Liver (tissue), 9 donors: ENCODE results near the gene TMEM167A. TPM values are rescaled to one million over a fixed set of nuclear protein-coding genes. Genes with fewer than 3 reads are reported as not detected.

Source experiments
- DNase-seq: peaks from one replicate; pipeline ENCODE4 v3.0.0-alpha.2; 2017; ENCODE audit warnings: low spot score
- H3K27ac ChIP-seq, 2 donors: one replicate each; pipeline ENCODE4 v1.7.0; 2013; ENCODE audit warnings: inconsistent platforms in 2 of 2, low read length in 2 of 2, control low read depth in 1 of 2, low read depth in 1 of 2, mild to moderate bottlenecking in 1 of 2
- H3K27me3 ChIP-seq, 4 donors: one replicate each; pipeline versions ENCODE4 v1.6.1 to v1.7.0; 2013; ENCODE audit warnings: low read length in 3 of 4, inconsistent platforms in 1 of 4, mild to moderate bottlenecking in 1 of 4, moderate library complexity in 1 of 4; ENCODE audit not compliant: control insufficient read depth in 4 of 4, insufficient read depth in 4 of 4
- H3K36me3 ChIP-seq, 4 donors: one replicate each; pipeline versions ENCODE4 v1.6.1 to v1.7.0; 2013; ENCODE audit warnings: low read length in 3 of 4, mild to moderate bottlenecking in 3 of 4, low read depth in 1 of 4, moderate library complexity in 1 of 4; ENCODE audit not compliant: control insufficient read depth in 4 of 4, insufficient read depth in 3 of 4
- H3K4me1 ChIP-seq, 4 donors: one replicate each; pipeline versions ENCODE4 v1.6.1 to v1.7.0; 2013; ENCODE audit warnings: low read length in 3 of 4, mild to moderate bottlenecking in 3 of 4, moderate library complexity in 1 of 4; ENCODE audit not compliant: control insufficient read depth in 4 of 4, insufficient read depth in 4 of 4
- H3K4me3 ChIP-seq, 3 donors: one replicate each; pipeline versions ENCODE4 v1.6.1 to v1.7.0; 2013; ENCODE audit warnings: low read length in 3 of 3, control low read depth in 1 of 3, low read depth in 1 of 3, mild to moderate bottlenecking in 1 of 3
- H3K9ac ChIP-seq, 2 donors: one replicate each; pipeline ENCODE4 v1.7.0; 2013; ENCODE audit warnings: low read length in 2 of 2, mild to moderate bottlenecking in 2 of 2, moderate library complexity in 2 of 2, control low read depth in 1 of 2, low read depth in 1 of 2
- H3K9me3 ChIP-seq, 4 donors: one replicate each; pipeline versions ENCODE4 v1.6.1 to v1.7.0; 2013; ENCODE audit warnings: low read length in 3 of 4; ENCODE audit not compliant: control insufficient read depth in 4 of 4
- ATF3 ChIP-seq: IDR thresholded peaks from 2 replicates; pipeline ENCODE4 v1.6.1; 2016; ENCODE audit warnings: antibody characterized with exemption
- CTCF ChIP-seq: fragments of 150-350 bp; IDR thresholded peaks from 2 replicates; pipeline ENCODE4 v1.5.1; 2017; ENCODE audit warnings: improper control_type of control experiment, low read depth, low read length; ENCODE audit not compliant: missing input control
- FOXA1 ChIP-seq: IDR thresholded peaks from 2 replicates; pipeline ENCODE4 v1.6.1; 2016; ENCODE audit warnings: antibody characterized with exemption
- FOXA2 ChIP-seq: IDR thresholded peaks from 2 replicates; pipeline ENCODE4 v1.6.1; 2016; ENCODE audit warnings: antibody characterized with exemption
- GABPA ChIP-seq, 2 donors: IDR thresholded peaks in 1 of 2; conservative IDR thresholded peaks in 1 of 2; 2 replicates each; pipeline ENCODE4 v1.6.1; 2016; ENCODE audit warnings: antibody characterized with exemption in 2 of 2, mild to moderate bottlenecking in 1 of 2, moderate library complexity in 1 of 2
- HNF4A ChIP-seq, 2 donors: conservative IDR thresholded peaks; 2 replicates each; pipeline ENCODE4 v1.6.1; 2016; ENCODE audit warnings: antibody characterized with exemption in 2 of 2, mild to moderate bottlenecking in 2 of 2
- HNF4G ChIP-seq: IDR thresholded peaks from 2 replicates; pipeline ENCODE4 v1.6.1; 2016; ENCODE audit warnings: antibody characterized with exemption
- JUND ChIP-seq, 2 donors: IDR thresholded peaks; 2 replicates each; pipeline ENCODE4 v1.6.1; 2016; ENCODE audit warnings: antibody characterized with exemption in 2 of 2
- MAX ChIP-seq: IDR thresholded peaks from 2 replicates; pipeline ENCODE4 v1.6.1; 2016; ENCODE audit warnings: antibody characterized with exemption
- NR2F2 ChIP-seq: IDR thresholded peaks from 2 replicates; pipeline ENCODE4 v1.6.1; 2016; ENCODE audit warnings: antibody characterized with exemption
- RAD21 ChIP-seq, 2 donors: IDR thresholded peaks; 2 replicates each; pipeline ENCODE4 v1.6.1; 2016; ENCODE audit warnings: antibody characterized with exemption in 2 of 2, mild to moderate bottlenecking in 2 of 2
- REST ChIP-seq: IDR thresholded peaks from 2 replicates; pipeline ENCODE4 v1.6.1; 2016; ENCODE audit warnings: antibody characterized with exemption, mild to moderate bottlenecking
- RXRA ChIP-seq, 2 donors: IDR thresholded peaks; 2 replicates each; pipeline ENCODE4 v1.6.1; 2017 to 2018; ENCODE audit warnings: antibody characterized with exemption in 2 of 2, mild to moderate bottlenecking in 1 of 2
- SP1 ChIP-seq: IDR thresholded peaks from 2 replicates; pipeline ENCODE4 v1.6.1; 2018; ENCODE audit warnings: antibody characterized with exemption, mild to moderate bottlenecking
- TAF1 ChIP-seq: conservative IDR thresholded peaks from 2 replicates; pipeline ENCODE4 v1.6.1; 2016; ENCODE audit warnings: antibody characterized with exemption, mild to moderate bottlenecking
- YY1 ChIP-seq: IDR thresholded peaks from 2 replicates; pipeline ENCODE4 v1.6.1; 2016; ENCODE audit warnings: antibody characterized with exemption, mild to moderate bottlenecking
- WGBS: extraction: QIAGEN DNeasy Blood & Tissue Kit; methylation state at CpG from one replicate; pipeline ENCODE4 v1.1.7; 2013; 5-methylcytosine and 5-hydroxymethylcytosine counted together
- polyA plus RNA-seq, 2 donors: library from polyadenylated mRNA; stranded (reverse) in 1 of 2; unstranded in 1 of 2; fragments of 200-250 nt in 1 of 2; fragments of >200 nt in 1 of 2; fragmentation: Nextera tagmentation in 1 of 2; extraction: Ambion mirVana in 1 of 2; gene quantifications; one replicate each; pipeline versions ENCODE4 v1.2.1 to v1.2.3, GENCODE V29; 2013 to 2015
- total RNA-seq, 2 donors: library from RNA; depleted of rRNA; stranded (reverse); fragments of >200 nt; gene quantifications; one replicate each; pipeline ENCODE4 v1.2.3, GENCODE V29; 2014
- donor health status: healthy.
- donor health status: healthy.
- donor health status: healthy.
- donor health status: healthy.
- donor health status: healthy.

TMEM167A gene
- total and polyA plus RNA-seq, 4 donors, result 27.0 to 55.2 (median 37.1) TPM

GRCh38 chr5:83125560-83125959 is 48.4 kb upstream of the TMEM167A start (continued):
- no peak for TF ChIP-seq MAX
- no peak for TF ChIP-seq RAD21 (IDR thresholded peaks at IDR 0.05)

- TF ChIP-seq GABPA (IDR thresholded peaks at IDR 0.05 in 1 of 2, conservative IDR thresholded peaks at IDR 0.05 in 1 of 2) (no peak), TAF1 (no peak), RXRA (IDR thresholded peaks at IDR 0.05) (peak; percentile 74), FOXA2 (peak; percentile 80), RAD21 (IDR thresholded peaks at IDR 0.05) (peak; percentile 4 to 19), FOXA1 (peak; percentile 25), HNF4A (conservative IDR thresholded peaks at IDR 0.05) (peak; percentile 41 to 50), JUND (IDR thresholded peaks at IDR 0.05) (peak in 1 of 2 donors; percentile 33), SP1 (peak; percentile 56), NR2F2 (no peak)
- Histone ChIP-seq H3K9me3 (no peaks in the 10 kb centered on the region), H3K27me3 (no peaks in the 10 kb centered on the region), H3K4me3 (no peak overlapping the region), H3K27ac (no peak overlapping the region), H3K9ac (no peak overlapping the region), H3K36me3 (peaks cover 0 to 4% (median 0%) of the 10 kb centered on the region in 4 donors), H3K4me1 (no peaks in the 10 kb centered on the region)
- whole genome bisulfite sequencing, result 37% methylated on average over 1 of the region's 1 CpG
- no peak for DNase-seq
Observed at GRCh38 chr5:83124593-83124992, 47.4 kb upstream of the TMEM167A start.

- TF ChIP-seq FOXA1 (no peak), SP1 (no peak), ATF3 (no peak), HNF4G (no peak), YY1 (no peak), JUND (IDR thresholded peaks at IDR 0.05) (no peak), GABPA (IDR thresholded peaks at IDR 0.05 in 1 of 2, conservative IDR thresholded peaks at IDR 0.05 in 1 of 2) (no peak), CTCF (no peak), HNF4A (conservative IDR thresholded peaks at IDR 0.05) (no peak), REST (no peak)
- no peak overlapping the region for H3K4me3 ChIP-seq
- no peaks in the 10 kb centered on the region for H3K36me3 ChIP-seq
- H3K4me1 ChIP-seq, result no peaks in the 10 kb centered on the region
- H3K27ac ChIP-seq, result no peak overlapping the region
- H3K27me3 ChIP-seq, result no peaks in the 10 kb centered on the region
- no peak overlapping the region for H3K9ac ChIP-seq
- peaks cover 0 to 4% (median 1%) of the 10 kb centered on the region in 4 donors for H3K9me3 ChIP-seq
- WGBS, result 84% methylated on average over 1 of the region's 1 CpG
- no peak for DNase-seq
Observed at GRCh38 chr5:83118976-83119375, 41.8 kb upstream of the TMEM167A start.
